WTC11 (cell line): ENCODE results near the gene KLHL35. TPM values are rescaled to one million over a fixed set of nuclear protein-coding genes. Genes with fewer than 3 reads are reported as not detected.

Experiments used
- ATAC-seq: fragments of 200-7000 bp; cut with Tn5 transposase; 2 replicates; pipeline ENCODE4 v1.10.0; 2021; ENCODE audit warnings: mild to moderate bottlenecking, moderate library complexity
- CTCF ChIA-PET: fragments of 300-600 bp; sonication (Branson Sonifier 250); formaldehyde crosslinking; loops from one replicate; lab custom pipeline; 2021; ENCODE audit warnings: antibody characterized with exemption; lab: Charles Lee
- POLR2A ChIA-PET: fragments of 350-600 bp; sonication (Branson Sonifier 250); formaldehyde crosslinking; loops from one replicate; lab custom pipeline; 2021; ENCODE audit warnings: antibody characterized with exemption; lab: Charles Lee
- DNase-seq: peaks from one replicate; pipeline ENCODE4 v3.0.0; 2021; ENCODE audit warnings: low spot score
- H3K27ac Mint-ChIP-seq: 2 replicates; pipeline ENCODE4 v1.8.0; 2021; ENCODE audit warnings: mixed read lengths
- H3K27me3 Mint-ChIP-seq: 2 replicates; pipeline ENCODE4 v1.8.0; 2021; ENCODE audit warnings: low read depth, mild to moderate bottlenecking, moderate library complexity, mixed read lengths
- H3K36me3 Mint-ChIP-seq: 2 replicates; pipeline ENCODE4 v1.8.0; 2021; ENCODE audit warnings: mixed read lengths
- H3K4me1 Mint-ChIP-seq: 2 replicates; pipeline ENCODE4 v1.8.0; 2022; ENCODE audit warnings: mixed read lengths
- H3K4me3 Mint-ChIP-seq: 2 replicates; pipeline ENCODE4 v1.8.0; 2021; ENCODE audit warnings: mild to moderate bottlenecking, moderate library complexity, mixed read lengths
- H3K9me3 Mint-ChIP-seq: 2 replicates; pipeline ENCODE4 v1.8.0; 2021; ENCODE audit warnings: mixed read lengths
- ATF1 ChIP-seq: sonication (generic); formaldehyde crosslinking; IDR thresholded peaks from 2 replicates; pipeline ENCODE4 v1.8.1; 2023; ENCODE audit warnings: mild to moderate bottlenecking, moderate library complexity, missing genetic modification reagents
- CREM ChIP-seq: sonication (generic); formaldehyde crosslinking; IDR thresholded peaks from 2 replicates; pipeline ENCODE4 v1.8.1; 2022; ENCODE audit warnings: mild to moderate bottlenecking, missing genetic modification reagents, moderate library complexity
- CTCF ChIP-seq: fragments of 200-600 bp; IDR thresholded peaks from 2 replicates; pipeline ENCODE4 v1.8.0; 2022; ENCODE audit warnings: antibody characterized with exemption
- E2F1 ChIP-seq: sonication (generic); formaldehyde crosslinking; IDR thresholded peaks from 2 replicates; pipeline ENCODE4 v1.8.0; 2022; ENCODE audit warnings: mild to moderate bottlenecking, missing genetic modification reagents
- ESRRA ChIP-seq: sonication (generic); formaldehyde crosslinking; IDR thresholded peaks from 2 replicates; pipeline ENCODE4 v1.8.1; 2022; ENCODE audit warnings: mild to moderate bottlenecking, missing genetic modification reagents, borderline replicate concordance
- HMGXB4 ChIP-seq: sonication (generic); formaldehyde crosslinking; IDR thresholded peaks from 2 replicates; pipeline ENCODE4 v1.8.1; 2023; ENCODE audit warnings: mild to moderate bottlenecking, moderate library complexity, missing genetic modification reagents
- KAT7 ChIP-seq: sonication (generic); formaldehyde crosslinking; IDR thresholded peaks from 2 replicates; pipeline ENCODE4 v1.8.1; 2023; ENCODE audit warnings: missing genetic modification reagents, mild to moderate bottlenecking, borderline replicate concordance
- MXD4 ChIP-seq: fragments of 250-450 bp; sonication (Bioruptor Pico); IDR thresholded peaks from 2 replicates; pipeline ENCODE4 v1.8.0; 2021; ENCODE audit warnings: mild to moderate bottlenecking, moderate library complexity, borderline replicate concordance
- TCF7 ChIP-seq: sonication (generic); formaldehyde crosslinking; IDR thresholded peaks from 2 replicates; pipeline ENCODE4 v1.8.0; 2022; ENCODE audit warnings: mild to moderate bottlenecking, low read depth, missing genetic modification reagents, moderate library complexity
- TEAD1 ChIP-seq: sonication (generic); formaldehyde crosslinking; IDR thresholded peaks from 2 replicates; pipeline ENCODE4 v1.8.0; 2022; ENCODE audit warnings: mild to moderate bottlenecking, missing genetic modification reagents
- ZNF317 ChIP-seq: sonication (generic); formaldehyde crosslinking; IDR thresholded peaks from 2 replicates; pipeline ENCODE4 v1.8.1; 2023; ENCODE audit warnings: low read depth, mild to moderate bottlenecking, moderate library complexity, missing genetic modification reagents, borderline replicate concordance
- total RNA-seq: library from RNA; stranded (reverse); gene quantifications from 3 replicates; pipeline ENCODE4 v1.2.3, GENCODE V29; 2021
- TF ChIP-seq, protein P1 (sequence below): sonication (generic); formaldehyde crosslinking; IDR thresholded peaks from 2 replicates; pipeline ENCODE4 v1.8.0; 2023; ENCODE audit warnings: missing genetic modification reagents
- TF ChIP-seq, protein P2 (sequence below): sonication (generic); formaldehyde crosslinking; IDR thresholded peaks from 2 replicates; pipeline ENCODE4 v1.8.0; 2023; ENCODE audit warnings: mild to moderate bottlenecking, missing genetic modification reagents
- TF ChIP-seq, protein P3 (sequence below): fragments of 250-450 bp; sonication (Bioruptor Pico); conservative IDR thresholded peaks from 2 replicates; pipeline ENCODE4 v1.9.0; 2021; ENCODE audit warnings: mild to moderate bottlenecking
- TF ChIP-seq, protein P4 (sequence below): sonication (generic); formaldehyde crosslinking; IDR thresholded peaks from 2 replicates; pipeline ENCODE4 v1.8.0; 2023; ENCODE audit warnings: missing genetic modification reagents, mild to moderate bottlenecking, borderline replicate concordance
- TF ChIP-seq, protein P5 (sequence below): fragments of 250-450 bp; sonication (Bioruptor Pico); IDR thresholded peaks from 2 replicates; pipeline ENCODE4 v1.9.0; 2021; ENCODE audit warnings: moderate library complexity, mild to moderate bottlenecking, inconsistent platforms, borderline replicate concordance

The KLHL35 gene
- total RNA-seq, 1 experiment from 2014 or later, result 0.22 TPM

GRCh38 chr11:75468534-75469340, 35.7 kb upstream of the KLHL35 start (continued):
- TF ChIP-seq CTCF (no peak), ZNF317 (CRISPR knock-in tag) (no peak), MXD4 (no peak)
- TF ChIP-seq, protein P1, sequence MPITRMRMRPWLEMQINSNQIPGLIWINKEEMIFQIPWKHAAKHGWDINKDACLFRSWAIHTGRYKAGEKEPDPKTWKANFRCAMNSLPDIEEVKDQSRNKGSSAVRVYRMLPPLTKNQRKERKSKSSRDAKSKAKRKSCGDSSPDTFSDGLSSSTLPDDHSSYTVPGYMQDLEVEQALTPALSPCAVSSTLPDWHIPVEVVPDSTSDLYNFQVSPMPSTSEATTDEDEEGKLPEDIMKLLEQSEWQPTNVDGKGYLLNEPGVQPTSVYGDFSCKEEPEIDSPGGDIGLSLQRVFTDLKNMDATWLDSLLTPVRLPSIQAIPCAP (CRISPR knock-in tag), result no peak
- TF ChIP-seq, protein P2, sequence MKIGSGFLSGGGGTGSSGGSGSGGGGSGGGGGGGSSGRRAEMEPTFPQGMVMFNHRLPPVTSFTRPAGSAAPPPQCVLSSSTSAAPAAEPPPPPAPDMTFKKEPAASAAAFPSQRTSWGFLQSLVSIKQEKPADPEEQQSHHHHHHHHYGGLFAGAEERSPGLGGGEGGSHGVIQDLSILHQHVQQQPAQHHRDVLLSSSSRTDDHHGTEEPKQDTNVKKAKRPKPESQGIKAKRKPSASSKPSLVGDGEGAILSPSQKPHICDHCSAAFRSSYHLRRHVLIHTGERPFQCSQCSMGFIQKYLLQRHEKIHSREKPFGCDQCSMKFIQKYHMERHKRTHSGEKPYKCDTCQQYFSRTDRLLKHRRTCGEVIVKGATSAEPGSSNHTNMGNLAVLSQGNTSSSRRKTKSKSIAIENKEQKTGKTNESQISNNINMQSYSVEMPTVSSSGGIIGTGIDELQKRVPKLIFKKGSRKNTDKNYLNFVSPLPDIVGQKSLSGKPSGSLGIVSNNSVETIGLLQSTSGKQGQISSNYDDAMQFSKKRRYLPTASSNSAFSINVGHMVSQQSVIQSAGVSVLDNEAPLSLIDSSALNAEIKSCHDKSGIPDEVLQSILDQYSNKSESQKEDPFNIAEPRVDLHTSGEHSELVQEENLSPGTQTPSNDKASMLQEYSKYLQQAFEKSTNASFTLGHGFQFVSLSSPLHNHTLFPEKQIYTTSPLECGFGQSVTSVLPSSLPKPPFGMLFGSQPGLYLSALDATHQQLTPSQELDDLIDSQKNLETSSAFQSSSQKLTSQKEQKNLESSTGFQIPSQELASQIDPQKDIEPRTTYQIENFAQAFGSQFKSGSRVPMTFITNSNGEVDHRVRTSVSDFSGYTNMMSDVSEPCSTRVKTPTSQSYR (CRISPR knock-in tag), result no peak

DNA sequence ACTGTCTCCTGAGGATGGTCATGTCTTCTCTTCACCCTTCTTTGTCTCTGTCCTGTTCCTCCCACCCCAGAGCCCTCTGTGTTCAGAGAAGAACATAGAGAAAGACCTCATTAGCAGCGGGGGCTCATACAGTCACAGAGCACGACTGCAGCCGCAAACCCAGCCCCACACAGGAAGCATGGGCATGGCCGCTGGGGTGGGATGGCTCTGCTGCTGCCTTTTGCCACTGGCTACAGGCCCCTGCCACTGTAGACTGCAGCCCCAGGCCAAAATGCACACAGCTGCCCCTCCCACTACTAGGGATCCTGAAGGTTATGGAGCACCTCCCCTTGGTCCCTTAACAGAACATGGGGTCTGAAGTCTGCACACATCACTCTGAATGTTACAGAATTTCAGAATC, 34.9 kb upstream of the KLHL35 start:
- Mint-ChIP-seq H3K9me3 (no peaks in the 10 kb centered on the region), H3K4me1 (peaks cover 37% of the 10 kb centered on the region), H3K36me3 (no peaks in the 10 kb centered on the region), H3K4me3 (no peak overlapping the region), H3K27ac (no peak overlapping the region), H3K27me3 (no peaks in the 10 kb centered on the region)
- POLR2A ChIA-PET, result no interaction called here
- CTCF ChIA-PET, result interaction anchor here (5.0 kb wide), 1 partner anchor 17 kb away, joined by 29 read pairs; no protein-coding TSS in a partner anchor
- ATAC-seq (no peak), DNase-seq (no peak)
- TF ChIP-seq HMGXB4 (no peak), E2F1 (no peak), CREM (CRISPR knock-in tag) (no peak), KAT7 (CRISPR knock-in tag) (no peak), TCF7 (CRISPR knock-in tag) (no peak), ATF1 (CRISPR knock-in tag) (no peak), TEAD1 (CRISPR knock-in tag) (no peak), ESRRA (no peak)
- TF ChIP-seq, protein P1 (CRISPR knock-in tag), result no peak
- TF ChIP-seq, protein P3, sequence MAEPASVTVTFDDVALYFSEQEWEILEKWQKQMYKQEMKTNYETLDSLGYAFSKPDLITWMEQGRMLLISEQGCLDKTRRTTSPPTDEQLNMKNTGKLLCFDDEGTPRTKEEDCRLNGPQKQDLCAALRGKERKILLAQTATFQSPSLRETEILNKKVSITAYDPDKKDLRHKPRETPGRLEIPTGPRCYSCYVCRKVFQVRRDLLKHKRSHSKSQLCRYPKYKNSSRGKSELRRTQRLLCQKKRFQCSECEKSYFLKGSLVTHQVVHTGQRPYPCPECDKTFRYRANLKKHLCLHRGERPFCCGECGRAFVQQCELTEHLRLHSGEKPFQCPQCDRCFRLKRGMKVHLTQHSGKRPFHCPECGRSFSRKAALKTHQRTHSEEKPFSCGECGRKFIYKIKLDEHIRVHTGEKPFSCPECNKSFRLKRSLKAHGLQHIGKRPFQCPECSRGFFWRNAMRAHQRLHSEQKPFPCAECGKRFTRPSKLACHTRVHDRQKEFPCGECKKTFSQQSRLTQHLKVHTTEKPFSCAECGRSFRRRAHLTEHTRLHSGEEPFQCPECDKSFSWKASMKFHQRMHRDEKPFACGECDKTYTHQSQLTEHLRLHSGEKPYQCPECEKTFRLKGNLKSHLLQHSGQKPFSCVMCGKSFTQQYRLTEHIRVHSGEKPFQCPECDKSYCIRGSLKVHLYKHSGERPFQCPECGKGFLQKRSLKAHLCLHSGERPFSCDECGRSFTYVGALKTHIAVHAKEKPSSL (CRISPR knock-in tag), result no peak
- TF ChIP-seq, protein P4, sequence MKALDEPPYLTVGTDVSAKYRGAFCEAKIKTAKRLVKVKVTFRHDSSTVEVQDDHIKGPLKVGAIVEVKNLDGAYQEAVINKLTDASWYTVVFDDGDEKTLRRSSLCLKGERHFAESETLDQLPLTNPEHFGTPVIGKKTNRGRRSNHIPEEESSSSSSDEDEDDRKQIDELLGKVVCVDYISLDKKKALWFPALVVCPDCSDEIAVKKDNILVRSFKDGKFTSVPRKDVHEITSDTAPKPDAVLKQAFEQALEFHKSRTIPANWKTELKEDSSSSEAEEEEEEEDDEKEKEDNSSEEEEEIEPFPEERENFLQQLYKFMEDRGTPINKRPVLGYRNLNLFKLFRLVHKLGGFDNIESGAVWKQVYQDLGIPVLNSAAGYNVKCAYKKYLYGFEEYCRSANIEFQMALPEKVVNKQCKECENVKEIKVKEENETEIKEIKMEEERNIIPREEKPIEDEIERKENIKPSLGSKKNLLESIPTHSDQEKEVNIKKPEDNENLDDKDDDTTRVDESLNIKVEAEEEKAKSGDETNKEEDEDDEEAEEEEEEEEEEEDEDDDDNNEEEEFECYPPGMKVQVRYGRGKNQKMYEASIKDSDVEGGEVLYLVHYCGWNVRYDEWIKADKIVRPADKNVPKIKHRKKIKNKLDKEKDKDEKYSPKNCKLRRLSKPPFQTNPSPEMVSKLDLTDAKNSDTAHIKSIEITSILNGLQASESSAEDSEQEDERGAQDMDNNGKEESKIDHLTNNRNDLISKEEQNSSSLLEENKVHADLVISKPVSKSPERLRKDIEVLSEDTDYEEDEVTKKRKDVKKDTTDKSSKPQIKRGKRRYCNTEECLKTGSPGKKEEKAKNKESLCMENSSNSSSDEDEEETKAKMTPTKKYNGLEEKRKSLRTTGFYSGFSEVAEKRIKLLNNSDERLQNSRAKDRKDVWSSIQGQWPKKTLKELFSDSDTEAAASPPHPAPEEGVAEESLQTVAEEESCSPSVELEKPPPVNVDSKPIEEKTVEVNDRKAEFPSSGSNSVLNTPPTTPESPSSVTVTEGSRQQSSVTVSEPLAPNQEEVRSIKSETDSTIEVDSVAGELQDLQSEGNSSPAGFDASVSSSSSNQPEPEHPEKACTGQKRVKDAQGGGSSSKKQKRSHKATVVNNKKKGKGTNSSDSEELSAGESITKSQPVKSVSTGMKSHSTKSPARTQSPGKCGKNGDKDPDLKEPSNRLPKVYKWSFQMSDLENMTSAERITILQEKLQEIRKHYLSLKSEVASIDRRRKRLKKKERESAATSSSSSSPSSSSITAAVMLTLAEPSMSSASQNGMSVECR, result no peak
- TF ChIP-seq, protein P5, sequence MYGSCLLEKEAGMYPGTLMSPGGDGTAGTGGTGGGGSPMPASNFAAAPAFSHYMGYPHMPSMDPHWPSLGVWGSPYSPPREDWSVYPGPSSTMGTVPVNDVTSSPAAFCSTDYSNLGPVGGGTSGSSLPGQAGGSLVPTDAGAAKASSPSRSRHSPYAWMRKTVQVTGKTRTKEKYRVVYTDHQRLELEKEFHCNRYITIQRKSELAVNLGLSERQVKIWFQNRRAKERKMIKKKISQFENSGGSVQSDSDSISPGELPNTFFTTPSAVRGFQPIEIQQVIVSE (CRISPR knock-in tag), result no peak
